ENCODE measurements around the gene CLCN4. TPM values are rescaled to one million over a fixed set of nuclear protein-coding genes. Genes with fewer than 3 reads are reported as not detected.
A peak's percentile ranks its signal among the peaks of the same experiment; 100 is the strongest.

The CLCN4 gene
- 1 to 10 TPM in 1 of 2 donors, under 1 TPM in 1; 0.33 to 1.6 TPM for total RNA-seq

GRCh38 chrX:10156199-10157031 is at the start of gene CLCN4:
Gene CLCN4 (plus strand): TSS chrX:10156975. CDS start chrX:10185033, 28,058 bp downstream.
- Histone ChIP-seq H3K27ac (peak within 1 kb of the TSS; percentile 57 to 82 (median 68)), H3K27me3 (no peaks in the 10 kb centered on the region), H3K36me3 (replicated peaks in 1 of 2; ENCODE audit: insufficient read depth in 1 of 2, low read depth in 2 of 2) (no peaks in the 10 kb centered on the region), H3K4me1 (peaks cover 6% of the 10 kb centered on the region), H3K4me3 (no peak within 1 kb of the TSS), H3K9me3 (no peaks in the 10 kb centered on the region)
- ATAC-seq (peak; percentile 96), DNase-seq (peak; percentile 60 to 77 (median 72))
- peak in 2 of 3 donors; percentile 55 to 62 for TF ChIP-seq POLR2A (IDR thresholded peaks at IDR 0.05)
- no peak for TF ChIP-seq CTCF (IDR thresholded peaks at IDR 0.05)
- intact Hi-C loops (cut with DNase I) = no loop called here
- 9 to 43% methylated on average over 7 to 27 of the region's 27 CpGs for WGBS, 2 donors

DNA sequence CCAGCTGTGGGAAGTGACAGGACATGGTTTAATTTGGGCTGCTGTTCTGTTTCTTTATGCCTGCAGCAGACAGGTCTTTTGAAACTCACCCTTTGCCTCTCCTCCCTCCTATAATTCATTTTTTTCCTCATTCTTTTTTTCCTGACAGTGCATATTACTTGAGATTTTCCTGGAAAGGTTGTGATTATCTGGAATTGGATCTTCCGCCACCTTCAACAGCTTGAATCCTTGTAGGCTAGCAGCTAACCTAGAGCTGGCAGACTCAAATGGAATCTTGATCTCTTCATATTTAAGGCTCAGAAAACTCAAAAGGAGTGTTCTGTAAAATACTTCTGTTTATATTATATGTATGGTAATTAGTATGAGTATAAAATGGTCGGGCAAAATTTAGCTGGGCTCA is 49.3 kb upstream of the CLCN4 start:
- Histone ChIP-seq H3K9me3 (no peaks in the 10 kb centered on the region), H3K4me3 (no peak overlapping the region), H3K27me3 (no peaks in the 10 kb centered on the region), H3K4me1 (peaks cover 8% of the 10 kb centered on the region), H3K27ac (no peak overlapping the region), H3K36me3 (replicated peaks in 1 of 2; ENCODE audit: insufficient read depth in 1 of 2, low read depth in 2 of 2) (no peaks in the 10 kb centered on the region)
- intact Hi-C loops (cut with DNase I) = no loop called here
- ATAC-seq (no peak), DNase-seq (no peak)
- TF ChIP-seq POLR2A (IDR thresholded peaks at IDR 0.05) = no peak
- no peak for TF ChIP-seq CTCF (IDR thresholded peaks at IDR 0.05)
- 88 to 89% methylated on average over 2 of the region's 2 CpGs for WGBS, 2 donors

GRCh38 chrX:10108288-10108687 is 48.5 kb upstream of the CLCN4 start:
- Histone ChIP-seq H3K36me3 (replicated peaks in 1 of 2; ENCODE audit: insufficient read depth in 1 of 2, low read depth in 2 of 2) (no peaks in the 10 kb centered on the region), H3K4me3 (no peak overlapping the region), H3K27ac (no peak overlapping the region), H3K27me3 (no peaks in the 10 kb centered on the region), H3K4me1 (peaks cover 2% of the 10 kb centered on the region), H3K9me3 (no peaks in the 10 kb centered on the region)
- no peak for ATAC-seq
- TF ChIP-seq POLR2A (IDR thresholded peaks at IDR 0.05) = no peak
- TF ChIP-seq CTCF (IDR thresholded peaks at IDR 0.05) = no peak
- no peak for DNase-seq
- intact Hi-C loops (cut with DNase I) = no loop called here
- 84 to 92% methylated on average over 4 to 6 of the region's 9 CpGs for WGBS, 2 donors

DNA sequence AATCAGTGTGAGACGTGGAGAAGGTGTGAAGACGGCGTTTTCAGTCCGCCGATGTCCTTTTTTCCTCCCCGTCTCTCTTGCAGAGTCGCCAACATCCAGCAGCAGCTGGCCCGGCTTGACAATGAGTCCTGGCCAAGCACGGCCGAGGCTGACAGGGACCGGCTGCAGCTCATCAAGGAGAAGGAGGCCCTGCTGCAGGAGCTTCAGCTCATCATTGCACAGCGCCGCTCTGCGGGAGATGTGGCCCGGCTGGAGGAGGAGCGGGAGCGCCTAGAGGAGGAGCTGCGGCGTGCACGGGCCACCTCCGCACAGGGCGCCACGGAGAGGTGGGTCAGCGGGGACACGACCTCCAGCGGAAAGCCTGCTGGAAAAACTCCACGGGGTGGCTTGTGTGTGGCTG is 47.1 kb upstream of the CLCN4 start:
- no peaks in the 10 kb centered on the region for H3K27me3 ChIP-seq
- no peaks in the 10 kb centered on the region for H3K9me3 ChIP-seq
- no peak for TF ChIP-seq CTCF (IDR thresholded peaks at IDR 0.05)
- TF ChIP-seq POLR2A (IDR thresholded peaks at IDR 0.05) = no peak
- H3K27ac ChIP-seq = no peak overlapping the region
- DNase-seq (peak in 1 of 4 donors; percentile 31), ATAC-seq (no peak)
- WGBS, 2 donors = 85 to 94% methylated on average over 9 to 14 of the region's 27 CpGs
- H3K4me1 ChIP-seq = no peaks in the 10 kb centered on the region
- H3K4me3 ChIP-seq = no peak overlapping the region
- intact Hi-C loops (cut with DNase I) = no loop called here
- H3K36me3 ChIP-seq (replicated peaks in 1 of 2; ENCODE audit: insufficient read depth in 1 of 2, low read depth in 2 of 2) = no peaks in the 10 kb centered on the region
